CD4-positive, alpha-beta T cell treated with Interferon alpha-2 for 1 hour (primary cell): ENCODE measurements around the gene TSC2.
"Not testable (repeated sequence)": the region's sequence is repeated elsewhere in the genome, so short reads cannot be mapped to it uniquely, and the experiment has no call there.

Source experiments
- DNase-seq, 2 donors: peaks; one replicate each; pipeline ENCODE4 v3.0.0-alpha.2; 2020 to 2022

The TSC2 gene

DNA sequence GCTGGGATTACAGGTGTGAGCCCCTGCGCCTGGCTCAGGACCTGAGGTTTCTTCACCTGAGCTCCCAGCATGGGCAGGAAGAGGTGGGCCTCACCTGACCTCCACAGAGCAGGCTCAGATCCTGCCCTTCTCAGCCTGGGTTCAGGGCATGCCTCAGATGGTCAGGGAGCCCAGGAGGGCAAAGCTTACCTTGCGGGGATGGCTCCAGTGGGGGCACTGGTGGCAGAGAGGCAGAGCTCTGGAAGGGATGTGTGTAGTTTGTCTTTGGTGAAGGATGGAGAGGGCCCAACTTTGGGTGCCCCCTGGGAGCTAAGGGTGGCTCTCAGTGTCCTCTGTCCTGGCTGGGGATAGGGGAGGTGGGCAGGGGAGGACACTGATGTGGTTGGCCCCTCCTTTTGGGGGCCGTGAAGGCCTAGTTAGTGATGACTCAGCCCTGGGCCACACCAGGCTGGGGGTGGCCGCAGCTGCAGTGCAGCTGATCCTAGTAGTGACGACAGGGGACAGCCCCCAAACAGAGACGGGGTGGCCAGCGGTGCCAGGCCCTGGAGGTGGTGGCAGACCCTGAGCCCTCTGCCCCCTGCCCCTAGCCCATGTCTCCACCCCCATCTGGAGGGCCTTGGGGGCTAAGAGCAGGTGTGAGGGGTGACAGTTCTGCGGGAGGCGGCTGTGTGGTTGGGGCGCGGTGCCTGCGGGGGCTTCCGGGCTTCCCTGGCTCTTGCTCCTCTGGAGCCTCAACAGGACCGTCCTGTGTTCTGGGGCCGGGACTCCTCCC is 15.3 kb upstream of the TSC2 start:
- DNase-seq, result no peak

DNA sequence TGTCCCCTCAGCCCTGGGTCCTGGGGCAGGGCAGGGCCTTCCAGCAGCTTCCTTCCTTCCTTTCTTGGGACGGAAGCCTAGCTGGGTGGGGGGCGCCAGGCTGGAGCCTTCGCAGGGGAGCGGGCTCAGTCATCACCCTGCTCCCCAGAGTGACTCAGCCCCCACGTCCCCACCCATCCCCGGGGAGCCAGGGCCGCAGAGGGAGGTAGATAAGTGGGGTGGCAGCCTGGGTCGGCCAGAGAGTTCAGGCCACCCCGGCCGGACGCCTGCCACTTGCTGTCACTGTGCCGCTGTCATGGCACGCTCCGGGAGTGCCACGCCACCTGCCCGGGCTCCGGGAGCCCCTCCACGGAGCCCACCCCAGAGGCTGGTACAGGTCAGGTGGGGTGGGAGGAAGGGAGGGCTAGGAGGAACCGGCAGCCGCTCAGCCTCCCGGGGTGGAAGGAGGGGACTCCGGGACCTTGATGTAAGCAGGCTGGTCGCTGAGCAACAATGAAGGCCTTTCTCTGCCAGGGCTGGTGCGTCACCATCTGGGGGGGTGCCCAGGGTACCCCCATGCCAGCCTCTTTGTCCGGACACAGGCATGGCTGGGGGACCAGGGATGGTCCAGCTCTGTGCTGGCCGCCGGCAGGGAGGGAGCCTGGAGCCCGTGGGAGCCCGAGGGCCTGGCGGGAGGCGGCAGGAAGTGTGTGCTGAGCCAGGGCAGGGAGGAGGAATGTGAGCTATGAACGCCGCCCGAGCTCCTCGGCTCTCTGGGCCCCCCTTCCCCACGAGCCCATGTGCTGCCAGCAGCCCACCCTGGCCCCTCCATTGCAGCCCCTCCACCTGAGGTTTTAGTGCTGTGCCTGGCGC is 14.5 kb upstream of the TSC2 start:
- no peak for DNase-seq

DNA sequence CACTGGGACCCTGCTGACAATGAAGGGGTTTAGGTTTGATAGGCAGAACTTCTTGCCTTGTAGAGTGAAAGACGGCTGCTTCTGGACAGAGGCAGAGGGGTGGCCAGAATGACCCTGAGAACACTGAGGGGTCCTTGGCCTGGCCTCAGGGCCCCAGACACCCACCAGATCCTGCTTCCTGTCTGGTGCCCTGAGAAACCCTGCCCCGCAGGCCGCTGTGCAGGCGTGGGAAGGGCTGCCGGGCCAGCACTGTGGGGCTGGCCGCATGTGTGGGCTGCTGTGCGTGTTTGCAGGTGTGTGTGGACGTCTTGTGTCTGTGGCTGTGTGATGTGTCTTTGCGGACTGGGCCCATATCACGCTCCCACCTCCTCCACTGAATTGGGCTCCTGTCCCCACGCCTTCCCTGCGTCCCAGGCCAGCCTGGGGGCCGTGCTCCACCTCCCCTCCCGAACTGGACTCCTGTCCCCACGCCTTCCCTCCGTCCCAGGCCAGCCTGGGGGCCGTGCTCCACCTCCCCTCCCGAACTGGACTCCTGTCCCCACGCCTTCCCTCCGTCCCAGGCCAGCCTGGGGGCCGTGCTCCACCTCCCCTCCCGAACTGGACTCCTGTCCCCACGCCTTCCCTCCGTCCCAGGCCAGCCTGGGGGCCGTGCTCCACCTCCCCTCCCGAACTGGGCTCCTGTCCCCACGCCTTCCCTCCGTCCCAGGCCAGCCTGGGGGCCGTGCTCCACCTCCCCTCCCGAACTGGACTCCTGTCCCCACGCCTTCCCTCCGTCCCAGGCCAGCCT is 13.7 kb upstream of the TSC2 start:
- DNase-seq, result not testable (repeated sequence)

DNA sequence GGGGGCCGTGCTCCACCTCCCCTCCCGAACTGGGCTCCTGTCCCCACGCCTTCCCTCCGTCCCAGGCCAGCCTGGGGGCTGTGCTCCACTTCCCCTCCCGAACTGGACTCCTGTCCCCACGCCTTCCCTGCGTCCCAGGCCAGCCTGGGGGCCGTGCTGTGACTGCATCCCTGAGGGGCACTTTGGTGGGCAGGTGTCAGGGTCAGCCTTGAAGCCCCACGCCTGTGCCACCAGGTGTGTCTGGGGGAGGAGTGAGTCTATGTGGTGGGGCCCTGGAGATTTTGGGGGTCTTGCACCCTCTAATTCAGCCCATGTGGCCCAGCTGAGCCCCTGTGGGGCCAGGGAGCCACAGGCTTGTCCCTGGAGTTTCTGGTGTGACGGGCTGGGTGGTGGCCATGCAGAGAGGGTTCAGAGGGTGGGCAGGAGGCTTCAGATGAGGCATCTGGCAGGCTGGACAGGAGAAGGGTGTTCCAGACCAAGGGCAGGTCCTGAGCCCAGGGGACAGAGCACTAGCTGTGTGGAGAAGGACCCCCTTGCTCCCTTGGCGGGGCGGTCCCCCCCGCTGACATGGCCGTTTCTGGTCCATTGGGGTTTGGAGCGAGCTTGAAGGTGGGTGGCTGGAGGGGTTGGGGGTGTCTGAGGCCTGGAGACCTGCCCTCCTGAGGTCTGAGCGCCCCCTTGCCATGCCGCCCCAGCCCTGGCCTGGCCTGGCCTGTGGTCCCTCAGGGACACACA is 12.9 kb upstream of the TSC2 start:
- DNase-seq, result no peak

DNA sequence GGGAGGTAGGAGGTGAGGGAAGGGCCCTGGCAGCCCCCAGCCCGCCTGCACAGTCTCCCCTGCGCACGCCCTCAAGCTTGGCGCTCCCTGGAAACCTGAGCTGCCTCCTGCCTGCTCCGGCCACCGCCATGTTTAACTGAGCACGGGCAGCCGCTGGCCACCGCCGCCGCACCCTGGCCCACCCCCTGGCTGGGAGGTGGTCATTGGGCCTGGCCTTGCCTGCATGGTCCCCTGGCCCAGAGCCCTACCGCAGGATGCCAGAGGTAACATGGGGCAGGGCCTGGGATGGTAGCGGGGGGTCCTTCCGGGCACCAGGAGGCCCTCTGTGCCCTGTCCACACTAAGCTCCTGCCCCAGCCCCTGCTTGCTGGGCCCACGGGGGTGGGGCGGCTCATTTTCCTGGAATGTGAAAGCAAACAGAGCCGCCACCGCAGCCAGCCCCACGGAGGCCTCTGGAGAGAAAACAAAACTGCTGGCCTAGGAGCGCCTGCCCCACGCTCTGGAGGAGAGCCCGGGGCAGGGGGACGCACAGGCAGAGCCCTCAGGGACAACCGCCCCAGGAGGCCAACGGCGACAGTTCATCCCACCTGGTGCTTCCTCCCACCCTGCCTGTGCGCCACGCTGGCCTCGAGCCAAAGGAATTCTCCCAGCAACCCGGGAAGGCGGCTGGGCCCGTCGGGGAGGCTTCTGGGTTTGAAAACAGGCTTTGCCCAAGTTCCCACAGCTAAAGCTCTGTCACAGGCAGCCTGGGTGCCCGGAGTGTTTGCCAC is 12.2 kb upstream of the TSC2 start:
- no peak for DNase-seq

DNA sequence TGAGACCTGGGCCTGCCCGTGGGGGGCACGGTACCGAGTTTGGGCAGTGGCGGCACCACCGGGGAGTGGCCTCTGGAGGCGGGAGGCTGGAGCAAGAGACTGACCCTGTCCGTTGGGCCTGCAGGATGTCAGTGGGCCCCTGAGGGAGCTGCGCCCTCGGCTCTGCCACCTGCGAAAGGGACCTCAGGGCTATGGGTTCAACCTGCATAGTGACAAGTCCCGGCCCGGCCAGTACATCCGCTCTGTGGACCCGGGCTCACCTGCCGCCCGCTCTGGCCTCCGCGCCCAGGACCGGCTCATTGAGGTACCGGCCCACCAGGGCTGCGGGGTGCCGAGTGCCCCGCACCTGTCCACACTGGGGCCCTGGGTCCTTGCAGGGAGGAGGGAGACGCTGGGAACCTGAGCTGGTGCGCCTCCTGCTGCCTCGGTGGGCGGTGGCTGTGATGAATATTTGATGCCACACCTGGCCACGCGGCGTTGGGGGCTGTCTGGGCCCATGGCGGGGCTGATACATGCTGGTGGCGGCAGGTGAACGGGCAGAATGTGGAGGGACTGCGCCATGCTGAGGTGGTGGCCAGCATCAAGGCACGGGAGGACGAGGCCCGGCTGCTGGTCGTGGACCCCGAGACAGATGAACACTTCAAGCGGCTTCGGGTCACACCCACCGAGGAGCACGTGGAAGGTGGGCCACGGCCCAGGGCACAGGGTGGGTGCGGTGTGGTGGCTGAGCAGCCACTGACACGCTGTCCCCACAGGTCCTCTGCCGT is 11.4 kb upstream of the TSC2 start:
- DNase-seq, result no peak

DNA sequence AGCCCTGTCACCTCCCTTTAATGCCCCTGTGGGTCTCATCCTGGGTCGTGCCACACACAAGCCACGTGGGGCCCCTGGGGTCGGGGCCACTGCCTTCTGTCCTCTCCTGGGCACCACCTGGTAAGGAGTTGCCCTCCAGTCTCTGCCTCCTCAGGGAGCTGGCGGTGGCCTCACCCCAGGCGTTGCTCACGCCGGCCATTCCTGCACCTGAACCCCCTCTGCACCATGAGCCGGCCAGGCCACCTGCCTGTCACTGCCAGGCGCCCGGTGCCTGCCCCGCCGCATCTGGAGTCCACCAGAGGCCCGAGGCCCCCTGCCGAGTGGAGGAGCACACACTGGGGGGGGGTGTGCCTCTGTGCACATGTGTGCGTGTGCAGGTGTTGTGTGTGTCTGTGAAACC is 10.7 kb upstream of the TSC2 start:
- no peak for DNase-seq

DNA sequence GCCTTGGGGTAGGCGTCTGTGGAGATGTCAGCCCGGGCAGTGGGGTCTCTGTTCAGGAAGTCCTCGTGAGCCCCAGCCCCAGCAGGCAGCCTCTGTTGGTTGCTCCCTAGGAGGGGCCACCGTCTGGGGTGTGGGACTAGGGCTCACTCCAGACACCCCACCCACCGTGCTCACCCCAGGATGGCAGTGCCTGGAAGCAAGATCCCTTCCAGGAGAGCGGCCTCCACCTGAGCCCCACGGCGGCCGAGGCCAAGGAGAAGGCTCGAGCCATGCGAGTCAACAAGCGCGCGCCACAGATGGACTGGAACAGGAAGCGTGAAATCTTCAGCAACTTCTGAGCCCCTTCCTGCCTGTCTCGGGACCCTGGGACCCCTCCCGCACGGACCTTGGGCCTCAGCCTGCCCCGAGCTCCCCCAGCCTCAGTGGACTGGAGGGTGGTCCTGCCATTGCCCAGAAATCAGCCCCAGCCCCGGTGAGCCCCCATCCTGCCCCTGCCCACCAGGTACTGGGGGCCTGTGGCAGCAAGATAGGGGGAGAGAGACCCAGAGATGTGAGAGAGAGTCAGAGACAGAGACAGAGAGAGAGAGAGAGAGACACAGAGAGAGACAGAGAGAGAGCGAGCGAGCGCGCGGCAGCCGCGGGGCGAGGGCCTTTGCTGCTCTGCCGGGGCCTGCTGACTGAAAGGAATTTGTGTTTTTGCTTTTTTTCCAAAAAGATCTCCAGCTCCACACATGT is 10.0 kb upstream of the TSC2 start:
- no peak for DNase-seq

DNA sequence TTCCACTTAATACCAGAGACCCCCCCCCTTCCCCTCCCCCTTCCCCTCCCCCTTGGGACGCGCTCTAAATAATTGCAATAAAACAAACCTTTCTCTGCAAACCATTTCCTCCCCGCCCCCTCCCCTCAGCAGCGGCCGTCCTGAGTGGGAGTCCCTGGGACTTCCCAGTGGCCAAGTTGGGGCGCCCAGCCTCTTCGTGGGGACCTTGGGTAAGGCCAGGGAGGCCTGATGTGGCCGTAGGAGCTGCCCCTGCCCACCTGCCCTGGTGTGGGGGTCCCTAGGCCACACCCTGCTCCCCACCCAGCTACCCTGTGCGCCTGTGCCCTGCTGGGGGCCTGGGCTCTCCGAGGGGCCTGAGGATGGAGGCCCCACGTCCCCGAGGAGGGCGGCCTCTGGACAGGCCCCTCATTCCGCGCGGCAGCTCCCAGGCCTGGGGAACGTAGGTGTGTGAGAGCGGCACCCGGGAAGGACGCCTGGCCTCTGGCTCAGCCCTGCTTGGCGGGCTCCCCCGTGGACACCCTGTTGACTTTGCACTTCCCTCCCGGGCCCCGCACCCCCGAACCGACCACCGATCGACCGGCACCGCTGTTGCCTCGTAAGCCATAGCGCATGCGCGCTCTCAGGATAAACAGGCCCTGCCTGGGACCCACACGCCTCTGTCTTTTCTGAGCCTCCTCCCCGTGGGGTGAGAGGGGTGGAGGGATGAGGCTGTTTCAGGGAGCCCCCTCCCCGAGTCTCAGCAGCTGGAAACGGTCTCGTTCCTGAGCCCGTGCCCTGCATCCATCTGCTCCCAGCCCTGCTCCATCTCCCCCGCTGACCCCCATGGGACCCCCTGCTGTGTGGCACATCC is 9.2 kb upstream of the TSC2 start:
- no peak for DNase-seq

DNA sequence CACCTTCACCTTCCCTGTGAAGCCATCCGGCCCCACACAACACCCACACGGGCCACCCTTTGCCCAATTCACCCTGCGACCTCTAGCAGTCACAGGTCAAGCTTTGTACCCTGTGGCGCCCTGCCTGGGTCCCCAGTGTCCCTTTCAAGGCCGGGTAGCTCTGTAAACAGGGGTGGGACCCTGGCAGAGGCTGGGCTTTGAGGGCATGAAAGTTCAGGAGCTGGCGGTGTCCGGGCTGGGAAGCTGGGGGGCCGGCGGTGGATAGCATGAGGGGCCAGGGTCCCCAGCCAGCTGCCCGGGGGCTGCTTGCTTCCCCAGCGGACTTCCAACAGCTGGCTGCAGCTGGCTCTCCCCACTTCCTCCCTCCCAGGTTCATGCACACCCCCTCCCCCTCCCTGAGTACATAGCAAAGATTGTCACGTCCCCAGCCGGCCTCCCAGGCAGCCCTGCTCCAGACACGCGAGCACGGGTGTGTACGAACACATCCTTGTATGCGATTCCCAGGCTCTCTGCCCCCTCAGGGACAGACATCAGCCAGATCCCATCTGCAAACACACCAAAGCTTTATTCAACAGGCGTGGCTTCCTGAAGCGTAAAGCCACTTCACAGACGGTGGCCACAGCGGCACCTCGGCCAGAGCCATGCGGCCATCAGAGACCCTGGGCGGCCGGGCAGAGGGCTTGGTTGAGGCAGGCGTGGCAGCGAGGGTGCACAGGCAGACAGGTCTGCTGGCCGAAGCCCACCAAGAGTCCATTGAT is 8.3 kb upstream of the TSC2 start:
- no peak for DNase-seq

DNA sequence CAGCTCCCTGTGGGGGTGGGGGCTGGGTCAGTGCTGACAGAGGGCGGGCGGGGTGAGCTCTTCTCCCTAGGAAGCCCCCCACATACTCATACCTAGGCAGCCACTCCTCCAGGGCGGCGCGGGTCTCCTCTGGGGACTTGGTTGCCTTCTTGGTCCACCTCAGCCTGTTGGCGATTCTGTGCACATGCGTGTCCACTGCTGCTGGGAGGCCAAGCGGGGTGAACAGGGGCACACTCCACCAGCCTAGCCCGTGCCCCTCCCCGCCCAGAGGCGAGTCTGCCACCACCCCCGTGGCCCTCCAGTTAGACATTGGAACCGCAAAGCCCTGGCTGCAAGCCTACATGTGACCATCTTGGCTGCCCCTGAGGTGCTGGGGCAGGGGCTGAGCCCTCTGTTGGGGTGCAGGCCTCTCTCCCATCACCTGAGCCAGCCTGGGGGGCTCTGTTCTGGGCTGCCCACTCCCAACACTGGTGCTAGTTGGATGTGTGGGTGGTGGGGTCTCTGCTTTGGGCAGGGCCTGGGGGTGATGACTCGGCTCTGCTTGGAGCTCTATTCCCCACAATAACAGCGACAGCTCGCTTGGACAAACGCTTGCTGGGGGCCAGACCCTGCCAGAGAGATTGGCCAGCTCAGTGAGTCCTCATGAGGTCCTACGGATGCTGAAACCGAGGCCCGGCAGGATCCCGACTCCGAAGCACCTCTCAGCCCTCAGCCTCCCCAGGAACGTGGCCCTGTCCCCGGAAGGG is 7.6 kb upstream of the TSC2 start:
- DNase-seq, result no peak

DNA sequence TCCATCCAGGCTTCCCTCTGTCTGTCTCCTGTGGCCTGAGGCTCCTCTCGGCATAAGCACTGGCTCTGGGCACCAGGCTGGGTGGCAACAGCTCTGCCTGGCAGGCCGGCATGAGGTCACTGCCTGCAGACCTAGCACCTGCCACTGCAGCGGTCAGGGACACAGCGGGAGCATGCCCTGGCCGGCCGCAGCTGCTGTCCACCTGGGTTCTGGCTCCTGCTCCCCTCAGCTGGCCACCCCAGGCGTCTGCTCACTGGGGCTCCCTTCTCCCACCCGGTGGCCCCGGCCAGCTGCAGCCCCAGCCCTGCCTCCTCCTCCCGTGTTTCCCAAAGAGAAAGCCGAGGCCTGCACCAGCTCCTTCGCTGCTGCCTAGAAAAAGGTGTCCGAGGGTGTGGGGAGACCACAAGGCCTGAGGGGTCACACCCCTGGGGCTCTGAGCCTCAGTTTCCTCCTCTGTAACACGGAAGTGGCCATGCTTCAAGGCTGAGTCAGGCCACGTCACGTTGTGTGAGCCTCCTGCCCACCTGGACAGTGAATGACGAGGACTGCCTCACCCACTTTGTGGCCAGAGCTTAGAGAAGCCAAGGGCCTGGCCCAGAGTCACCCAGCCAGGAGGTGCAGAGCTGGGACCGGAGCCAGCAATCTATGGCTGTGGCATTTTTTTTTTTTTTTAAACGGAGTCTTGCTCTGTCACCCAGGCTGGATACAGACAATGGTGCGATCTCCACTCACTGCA is 6.8 kb upstream of the TSC2 start:
- no peak for DNase-seq

DNA sequence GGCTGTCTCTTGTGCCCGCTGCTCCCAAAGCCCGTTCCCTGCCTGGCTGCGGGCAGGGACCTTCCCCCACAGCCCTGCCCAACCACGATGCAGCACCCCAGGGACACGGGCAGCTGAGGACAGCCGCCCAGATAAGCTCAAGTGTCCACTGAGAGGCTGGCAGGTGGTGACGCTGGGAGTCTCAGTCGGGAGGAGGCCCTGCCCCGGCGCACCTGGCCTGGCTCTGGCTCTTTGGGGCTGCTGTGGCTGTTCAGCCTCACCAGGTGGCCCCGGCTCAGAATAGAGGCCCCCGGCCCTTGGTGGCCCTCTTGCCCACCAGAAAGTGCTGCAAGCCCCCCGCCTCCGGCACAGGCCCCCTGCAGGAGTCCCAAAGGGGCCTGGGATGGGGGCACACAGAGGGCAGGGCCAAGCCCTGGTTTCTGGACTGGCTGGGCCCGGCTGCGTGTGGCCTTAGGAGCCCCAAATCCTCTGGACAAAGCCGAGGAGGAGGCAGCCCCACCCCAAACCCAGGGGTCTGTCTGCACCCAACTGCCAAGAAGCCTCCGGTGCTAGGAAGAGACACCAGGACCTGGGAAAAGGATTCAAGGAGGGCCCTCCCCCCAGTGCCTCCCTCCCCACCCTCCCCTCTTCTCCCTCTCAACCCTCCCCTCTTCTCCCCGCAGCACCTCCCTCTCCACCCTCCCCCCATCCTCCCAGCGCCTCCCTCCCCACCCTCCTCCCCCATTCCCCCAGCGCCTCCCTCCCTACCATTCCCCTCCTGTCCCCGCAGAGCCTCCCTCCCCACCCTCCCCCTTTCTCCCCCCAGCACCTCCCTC is 5.4 kb upstream of the TSC2 start:
- DNase-seq, result no peak

DNA sequence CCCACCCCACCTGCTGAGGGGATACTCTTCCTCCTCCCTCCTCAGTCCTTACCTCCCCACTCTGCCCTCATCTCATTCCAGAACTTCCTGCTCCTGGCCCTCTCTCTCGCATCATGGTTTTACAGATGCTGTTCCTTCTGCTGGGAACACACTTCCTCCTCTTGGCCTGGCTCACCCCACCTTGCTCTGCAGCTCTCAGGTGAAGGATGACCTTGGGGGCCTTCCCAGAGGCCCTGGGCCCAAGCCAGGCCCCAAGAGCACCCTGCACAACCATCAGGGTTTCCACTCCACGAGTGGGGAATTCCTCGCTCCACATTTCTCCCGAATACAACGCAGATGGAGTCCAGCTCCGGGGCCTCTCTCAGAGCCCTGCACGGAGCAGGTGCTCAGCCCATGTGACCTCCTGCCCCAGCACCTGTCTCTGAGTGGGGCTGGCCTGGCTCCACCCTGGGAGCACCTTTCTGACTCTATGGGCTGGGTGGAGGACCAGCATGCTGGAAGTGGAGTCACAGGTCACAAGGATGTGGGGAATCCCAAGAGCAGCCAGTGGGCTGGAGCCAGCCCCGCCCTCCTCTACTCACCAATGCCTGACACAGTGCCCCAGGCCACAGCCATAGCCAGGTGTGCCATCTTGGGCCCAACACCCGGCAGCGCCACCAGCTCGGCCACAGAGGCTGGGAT is 4.7 kb upstream of the TSC2 start:
- no peak for DNase-seq

DNA sequence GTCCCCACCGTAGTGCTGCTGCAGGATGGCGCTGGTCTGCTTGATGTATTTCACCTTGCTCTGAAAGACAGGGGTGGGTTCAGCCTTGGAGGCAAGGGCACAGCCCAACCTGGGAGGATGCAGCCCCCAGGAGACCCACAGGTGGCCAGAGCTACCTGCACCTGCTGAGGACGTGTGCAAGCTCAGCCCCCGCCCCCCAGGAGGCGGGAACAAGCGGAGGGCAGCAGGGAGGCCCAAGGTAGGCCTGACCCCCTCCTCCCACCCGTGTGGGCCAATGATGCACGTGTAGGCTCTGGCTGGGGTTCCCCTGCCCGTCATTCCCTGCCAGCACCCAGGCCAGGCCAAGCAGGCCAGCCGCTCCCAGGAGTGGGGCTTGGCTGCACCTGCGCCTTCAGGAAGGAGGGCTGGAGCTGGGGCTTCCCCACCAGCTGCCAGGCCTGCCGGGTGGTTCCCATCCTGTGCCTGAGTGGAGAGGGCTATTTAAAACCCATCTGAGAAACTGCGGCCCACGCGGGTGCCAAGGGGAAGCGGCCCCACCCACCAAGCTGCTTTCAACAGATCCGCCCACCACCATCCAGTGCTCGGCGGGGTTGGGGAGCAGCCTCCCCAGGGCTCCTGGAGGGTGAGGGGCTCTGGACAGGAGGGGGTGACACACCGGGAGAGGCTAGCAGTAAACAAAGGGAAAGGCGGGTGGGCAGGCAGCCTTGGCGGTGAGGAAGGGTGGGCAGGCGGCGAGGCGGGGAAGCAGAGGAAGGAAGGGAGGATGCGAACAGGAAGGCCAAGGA is 3.9 kb upstream of the TSC2 start:
- DNase-seq, result no peak
